IPS DF 6.9 (cell line): ENCODE results near the gene ZSWIM5.
A peak's percentile ranks its signal among the peaks of the same experiment; 100 is the strongest.
"Not testable (repeated sequence)": the region's sequence is repeated elsewhere in the genome, so short reads cannot be mapped to it uniquely, and the experiment has no call there.

ENCODE experiments used
- DNase-seq: peaks from one replicate; pipeline ENCODE4 v3.0.0-alpha.2; 2013; ENCODE audit warnings: low read depth, low spot score
- H3K27ac ChIP-seq: one replicate; pipeline ENCODE4 v1.5.1; 2013; ENCODE audit warnings: low read length, control low read depth
- H3K27me3 ChIP-seq: 2 replicates; pipeline ENCODE4 v1.6.1; 2013; ENCODE audit warnings: mild to moderate bottlenecking, low read length; ENCODE audit not compliant: control insufficient read depth, insufficient read depth
- H3K36me3 ChIP-seq: 2 replicates; pipeline ENCODE4 v1.6.1; 2013; ENCODE audit warnings: low read length; ENCODE audit not compliant: control insufficient read depth, insufficient read depth
- H3K4me1 ChIP-seq: 2 replicates; pipeline ENCODE4 v1.6.1; 2013; ENCODE audit warnings: low read length; ENCODE audit not compliant: control insufficient read depth, insufficient read depth
- H3K4me3 ChIP-seq: 2 replicates; pipeline ENCODE4 v1.5.1; 2013; ENCODE audit warnings: mild to moderate bottlenecking, low read length
- H3K9me3 ChIP-seq: 2 replicates; pipeline ENCODE4 v1.6.1; 2013; ENCODE audit warnings: low read length, inconsistent platforms; ENCODE audit not compliant: control insufficient read depth, insufficient read depth
- WGBS: extraction: QIAGEN DNeasy Blood & Tissue Kit; methylation state at CpG from one replicate; pipeline ENCODE4 v1.1.7; 2013; ENCODE audit warnings: mixed read lengths, missing lambda C conversion rate; ENCODE audit not compliant: insufficient read length, insufficient coverage; 5-methylcytosine and 5-hydroxymethylcytosine counted together

The ZSWIM5 gene

DNA sequence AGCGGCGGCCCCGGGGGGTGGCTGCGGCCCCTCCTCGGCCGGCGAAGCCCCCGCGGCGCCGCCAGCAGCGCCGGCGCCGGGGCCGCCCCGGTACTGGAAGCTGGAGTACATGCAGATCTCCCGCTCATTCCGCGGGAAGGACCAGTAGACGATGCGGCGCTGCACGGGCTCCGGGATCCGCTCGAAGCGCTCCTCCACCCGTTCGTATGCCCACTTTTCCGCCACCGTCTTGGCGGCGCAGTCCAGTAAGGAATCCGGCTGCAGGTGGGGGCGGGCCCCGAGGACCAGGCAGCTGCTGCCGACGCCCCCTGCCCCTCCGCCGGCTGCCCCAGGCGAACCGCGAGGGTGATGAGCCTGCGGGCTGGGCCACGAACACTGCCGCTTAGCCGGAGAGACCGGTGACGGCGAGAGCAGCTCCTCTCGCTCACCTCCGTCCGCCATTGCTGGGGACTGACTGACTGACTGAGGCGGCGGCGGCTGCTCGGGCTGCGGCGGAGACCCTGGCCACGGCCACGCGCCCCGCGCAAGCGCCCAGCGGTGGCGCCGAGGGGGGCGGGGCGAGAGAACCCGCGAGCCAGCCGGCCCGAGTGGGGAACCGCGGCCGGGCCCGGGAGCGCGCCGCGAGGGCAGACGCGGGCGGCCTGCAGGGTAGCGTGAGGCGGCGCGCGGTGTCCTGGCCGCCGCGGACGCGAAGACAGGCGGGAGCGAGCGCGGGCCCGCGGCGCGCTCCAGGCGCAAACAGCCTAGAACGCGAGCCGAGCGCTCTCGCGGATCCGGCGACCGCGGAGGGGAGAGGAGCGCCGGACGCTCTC lies at the start of gene ZSWIM5:
ZSWIM5 (minus strand) TSS at position 696 of the 812 bp plus-strand sequence; CDS start at position 441, 255 bp downstream.
- H3K9me3 ChIP-seq, result no peaks in the 10 kb centered on the region
- H3K27ac ChIP-seq, result no peak within 1 kb of the TSS
- peak within 1 kb of the TSS; percentile 91 for H3K4me3 ChIP-seq
- no peaks in the 10 kb centered on the region for H3K36me3 ChIP-seq
- WGBS, result no CpG with 5 or more reads among the region's 118 CpGs
- H3K27me3 ChIP-seq, result peaks cover 12% of the 10 kb centered on the region
- no peak for DNase-seq
- peaks cover 2% of the 10 kb centered on the region; the same call in 1 of the 2 replicates for H3K4me1 ChIP-seq

DNA sequence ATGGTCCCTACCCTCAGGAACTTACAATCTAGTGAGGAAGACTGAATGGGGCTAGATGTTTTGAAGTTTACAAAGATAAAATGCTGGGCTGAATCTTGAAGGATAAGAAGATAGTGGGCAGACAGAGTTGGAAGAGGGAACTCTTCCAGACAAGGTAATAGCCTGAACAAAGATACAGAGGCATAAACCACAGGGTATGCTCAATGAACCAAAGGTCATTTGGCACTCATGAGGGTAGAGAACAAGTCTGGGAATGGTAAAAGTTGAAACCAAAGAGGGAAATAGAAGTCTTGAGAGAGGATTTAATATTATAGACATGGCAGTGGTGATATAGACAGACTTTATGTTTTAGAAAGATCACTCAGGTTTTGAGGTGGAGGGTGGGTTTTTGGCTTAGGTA lies 48.1 kb upstream of the ZSWIM5 start:
- DNase-seq, result no peak
- no peaks in the 10 kb centered on the region for H3K36me3 ChIP-seq
- no peak overlapping the region for H3K27ac ChIP-seq
- no peaks in the 10 kb centered on the region for H3K27me3 ChIP-seq
- H3K4me1 ChIP-seq, result no peaks in the 10 kb centered on the region
- no peak overlapping the region for H3K4me3 ChIP-seq
- H3K9me3 ChIP-seq, result peaks cover 2% of the 10 kb centered on the region

DNA sequence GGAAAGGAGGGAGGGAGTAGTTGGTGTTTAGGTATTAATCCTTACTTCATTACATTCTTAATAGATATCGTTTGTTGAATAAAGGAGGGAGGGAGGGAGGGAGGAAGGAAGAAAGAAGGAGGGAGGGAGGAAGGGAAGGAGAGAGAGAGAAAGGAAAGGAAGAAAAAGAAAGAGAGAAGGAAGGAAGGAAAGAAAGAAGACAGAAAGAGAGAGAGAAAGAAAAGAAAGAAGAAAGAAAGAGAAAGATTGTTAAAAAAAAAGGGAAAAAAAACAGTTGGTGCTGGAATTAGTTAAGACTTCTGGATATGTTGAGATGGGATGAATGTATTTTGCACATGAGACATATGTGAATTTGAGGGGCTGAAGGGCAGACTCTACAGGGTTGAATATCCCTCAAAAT lies 44.1 kb upstream of the ZSWIM5 start:
- no peaks in the 10 kb centered on the region for H3K36me3 ChIP-seq
- no peak for DNase-seq
- no peak overlapping the region for H3K4me3 ChIP-seq
- H3K27me3 ChIP-seq, result no peaks in the 10 kb centered on the region
- H3K27ac ChIP-seq, result no peak overlapping the region
- 100% methylated on average over 1 of the region's 1 CpG for WGBS
- H3K4me1 ChIP-seq, result no peaks in the 10 kb centered on the region
- H3K9me3 ChIP-seq, result no peaks in the 10 kb centered on the region

DNA sequence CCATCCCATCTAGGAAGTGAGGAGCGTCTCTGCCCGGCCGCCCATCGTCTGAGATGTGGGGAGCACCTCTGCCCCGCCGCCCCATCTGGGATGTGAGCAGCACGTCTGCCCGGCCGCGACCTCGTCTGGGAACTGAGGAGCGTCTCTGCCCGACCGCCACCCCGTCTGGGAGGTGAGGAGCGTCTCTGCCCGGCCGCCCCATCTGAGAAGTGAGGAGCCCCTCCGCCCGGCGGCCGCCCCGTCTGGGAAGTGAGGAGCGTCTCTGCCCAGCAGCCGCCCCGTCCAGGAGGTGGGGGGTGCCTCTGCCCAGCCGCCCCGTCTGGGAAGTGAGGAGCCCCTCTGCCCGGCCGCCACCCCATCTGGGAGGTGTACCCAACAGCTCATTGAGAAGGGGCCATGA lies 41.6 kb upstream of the ZSWIM5 start:
- not testable (repeated sequence) for DNase-seq, H3K27ac ChIP-seq, H3K27me3 ChIP-seq, H3K9me3 ChIP-seq, H3K36me3 ChIP-seq, H3K4me1 ChIP-seq, H3K4me3 ChIP-seq
- WGBS, result no CpG with 5 or more reads among the region's 30 CpGs

DNA sequence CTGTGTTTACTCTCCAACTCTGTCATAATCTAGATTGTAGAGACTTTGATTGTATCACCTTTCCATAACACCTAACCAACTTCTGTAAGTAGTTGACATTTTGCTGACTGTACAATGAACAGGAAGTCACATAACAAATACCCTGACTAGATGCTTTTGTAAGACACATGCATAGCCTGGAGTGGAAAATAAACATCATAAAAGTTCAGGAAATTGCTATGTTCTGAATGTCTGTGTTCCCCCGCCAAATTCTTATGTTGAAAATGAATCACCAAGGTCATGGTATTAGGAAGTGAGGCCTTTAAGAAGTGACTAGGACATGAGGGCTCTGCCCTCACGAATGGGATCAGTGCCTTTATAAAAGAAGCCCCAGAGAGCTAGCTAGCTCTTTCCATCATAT lies 40.4 kb upstream of the ZSWIM5 start:
- H3K27ac ChIP-seq, result no peak overlapping the region
- no CpG with 5 or more reads among the region's 2 CpGs for WGBS
- DNase-seq, result no peak

DNA sequence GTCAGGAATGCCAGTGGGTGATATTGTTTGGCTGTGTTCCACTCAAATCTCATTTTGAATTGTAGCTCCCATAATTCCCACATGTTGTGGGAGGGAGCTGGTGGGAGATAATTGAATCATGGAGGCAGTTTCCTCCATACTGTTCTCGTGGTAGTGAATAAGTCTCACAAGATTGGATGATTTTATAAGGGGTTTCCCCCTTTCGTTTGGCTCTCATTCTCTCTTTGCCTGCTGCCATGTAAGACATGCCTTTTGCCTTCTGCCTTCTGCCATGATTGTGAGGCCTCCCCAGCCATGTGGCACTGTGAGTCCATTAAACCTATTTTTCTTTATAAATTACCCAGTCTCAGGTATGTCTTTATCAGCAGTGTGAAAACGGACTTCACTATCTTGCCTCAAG lies 40.0 kb upstream of the ZSWIM5 start:
- no CpG with 5 or more reads among the region's 3 CpGs for WGBS
- H3K27ac ChIP-seq, DNase-seq, H3K36me3 ChIP-seq, H3K27me3 ChIP-seq, H3K4me3 ChIP-seq, H3K4me1 ChIP-seq, H3K9me3 ChIP-seq: not testable (repeated sequence)

More for the DNA sequence above, 40.4 kb upstream of the ZSWIM5 start:
- Histone ChIP-seq H3K27me3 (no peaks in the 10 kb centered on the region), H3K9me3 (no peaks in the 10 kb centered on the region), H3K36me3 (no peaks in the 10 kb centered on the region), H3K4me1 (no peaks in the 10 kb centered on the region), H3K4me3 (no peak overlapping the region)

DNA sequence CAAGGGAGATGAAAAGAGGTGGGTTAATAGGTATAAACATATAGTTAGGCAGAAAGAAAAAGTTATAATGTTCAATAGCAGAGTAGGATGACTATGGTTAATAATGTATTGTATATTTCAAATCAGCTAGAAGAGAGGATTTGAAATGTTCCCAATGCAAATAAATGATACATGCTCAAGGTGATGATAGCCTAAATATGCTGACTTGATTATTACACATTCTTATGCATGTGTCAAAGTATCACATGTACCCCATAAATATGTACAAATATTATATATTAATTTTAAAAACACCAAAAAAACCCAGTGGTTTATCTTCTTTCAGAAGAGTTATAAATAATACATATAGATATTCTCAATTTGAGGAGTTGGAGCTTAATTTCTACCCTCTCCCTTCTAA lies 38.3 kb upstream of the ZSWIM5 start:
- Histone ChIP-seq H3K36me3 (no peaks in the 10 kb centered on the region), H3K4me3 (no peak overlapping the region), H3K27ac (no peak overlapping the region), H3K9me3 (no peaks in the 10 kb centered on the region; the same call in 1 of the 2 replicates), H3K27me3 (no peaks in the 10 kb centered on the region), H3K4me1 (no peaks in the 10 kb centered on the region)
- DNase-seq, result no peak

DNA sequence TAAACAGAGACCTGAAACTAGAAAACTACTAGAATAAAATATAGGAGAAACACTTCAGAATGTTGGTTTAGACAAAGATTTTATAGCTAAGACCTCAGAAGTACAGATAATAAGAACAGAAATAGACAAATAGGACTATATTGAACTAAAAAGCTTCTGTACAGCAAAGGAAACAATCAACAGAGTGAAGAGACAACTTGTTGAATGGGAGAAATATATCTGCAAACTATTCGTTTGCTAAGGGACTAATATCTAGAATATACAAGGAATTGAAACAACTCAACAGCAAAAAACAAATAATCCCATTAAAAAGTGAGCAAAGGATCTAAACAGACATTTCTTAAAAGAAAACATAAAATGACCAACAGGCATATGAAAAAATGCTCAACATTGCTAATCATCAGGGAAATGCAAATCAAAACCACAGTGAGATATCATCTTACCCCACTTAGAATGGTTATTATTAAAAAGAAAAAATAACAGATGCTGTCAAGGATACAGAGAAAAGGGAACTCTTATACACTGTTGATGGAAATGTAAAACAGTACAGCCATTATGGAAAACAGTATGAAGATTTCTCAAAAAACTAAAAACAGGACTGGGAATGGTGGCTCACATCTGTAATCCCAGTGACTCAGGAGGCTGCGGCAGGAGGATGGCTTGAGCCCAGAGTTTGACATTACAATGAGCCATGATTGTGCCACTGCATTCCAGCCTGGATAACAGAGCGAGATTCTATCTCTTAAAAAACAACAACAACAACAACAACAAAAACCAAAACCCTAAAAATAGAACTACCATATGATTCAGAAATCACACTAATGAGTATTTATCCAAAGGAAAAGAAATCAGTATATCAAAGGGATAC lies 37.3 kb upstream of the ZSWIM5 start:
- Histone ChIP-seq H3K9me3 (no peaks in the 10 kb centered on the region; the same call in 1 of the 2 replicates), H3K36me3 (no peaks in the 10 kb centered on the region), H3K27ac (no peak overlapping the region), H3K27me3 (no peaks in the 10 kb centered on the region), H3K4me1 (no peaks in the 10 kb centered on the region), H3K4me3 (no peak overlapping the region)
- no CpG with 5 or more reads among the region's 3 CpGs for WGBS
- no peak for DNase-seq

DNA sequence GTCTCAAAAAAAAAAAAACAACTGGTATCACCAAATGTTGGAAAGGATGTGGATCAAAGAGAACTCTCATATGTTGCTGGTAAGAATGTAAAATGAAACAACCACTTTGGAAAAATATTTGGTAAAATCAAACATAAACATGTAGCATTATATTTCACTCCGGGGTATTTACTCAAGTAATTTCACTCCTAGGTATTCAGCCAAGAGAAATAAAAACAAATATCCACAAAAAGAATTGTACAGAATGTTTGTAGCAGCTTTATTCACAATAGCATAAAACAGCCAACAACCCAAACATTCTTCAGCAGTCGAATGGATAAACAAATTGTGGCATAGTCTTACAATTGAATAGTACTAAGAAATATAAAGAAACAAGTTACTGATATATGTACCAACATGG lies 32.4 kb upstream of the ZSWIM5 start:
- no peaks in the 10 kb centered on the region; the same call in 1 of the 2 replicates for H3K9me3 ChIP-seq
- WGBS, result no CpG with 5 or more reads among the region's 2 CpGs
- H3K4me1 ChIP-seq, result no peaks in the 10 kb centered on the region
- H3K36me3 ChIP-seq, result 0 out of 2 replicates have a peak, but pooled peaks cover 3% of the 10 kb centered on the region
- H3K27me3 ChIP-seq, result no peaks in the 10 kb centered on the region
- DNase-seq, result no peak
- no peak overlapping the region for H3K27ac ChIP-seq
- no peak overlapping the region for H3K4me3 ChIP-seq

DNA sequence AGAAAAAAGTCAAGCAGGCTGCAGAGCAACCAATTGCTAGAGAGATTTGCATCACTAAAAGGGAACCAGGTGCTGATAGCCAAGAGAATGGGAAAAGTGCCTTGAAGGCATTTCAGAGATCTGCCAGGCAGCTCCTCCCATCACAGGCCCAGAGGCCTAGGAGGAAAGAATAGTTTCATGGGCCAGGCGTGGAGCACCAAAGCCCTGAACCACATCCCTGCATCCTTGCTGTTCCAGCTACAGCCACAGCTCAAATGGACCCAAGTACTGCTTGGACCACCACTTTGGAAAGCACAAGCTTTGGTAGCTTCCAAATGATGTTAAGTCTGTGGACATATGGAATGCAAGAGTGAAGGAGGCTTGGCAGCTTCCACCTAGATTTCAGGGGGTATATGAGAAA lies 29.7 kb upstream of the ZSWIM5 start:
- H3K4me3 ChIP-seq, result no peak overlapping the region
- no peak for DNase-seq
- no peaks in the 10 kb centered on the region for H3K4me1 ChIP-seq
- no peaks in the 10 kb centered on the region; the same call in 1 of the 2 replicates for H3K9me3 ChIP-seq
- 0 out of 2 replicates have a peak, but pooled peaks cover 3% of the 10 kb centered on the region for H3K36me3 ChIP-seq
- no peaks in the 10 kb centered on the region for H3K27me3 ChIP-seq
- WGBS, result no CpG with 5 or more reads among the region's 1 CpG
- H3K27ac ChIP-seq, result no peak overlapping the region
